Right atrium auricular region (tissue), 2 donors: ENCODE measurements around the gene MYO18B. TPM values are rescaled to one million over a fixed set of nuclear protein-coding genes. Genes with fewer than 3 reads are reported as not detected.

Source experiments
- DNase-seq: peaks from one replicate; pipeline ENCODE4 v3.0.0-alpha.2; 2019; ENCODE audit warnings: low spot score
- H3K27ac ChIP-seq, 2 donors: fragments of 200-600 bp; sonication (generic); 1 replicate in 1 of 2; 2 replicates in 1 of 2; pipeline ENCODE4 v1.5.1; 2016 to 2019
- H3K27me3 ChIP-seq, 2 donors: fragments of 200-600 bp; sonication (generic); one replicate each; pipeline versions ENCODE4 v1.5.1 to v1.6.0; 2017 to 2019
- H3K36me3 ChIP-seq: fragments of 200-600 bp; sonication (generic); one replicate; pipeline ENCODE4 v1.5.1; 2016
- H3K4me1 ChIP-seq, 2 donors: fragments of 200-600 bp; sonication (generic); one replicate each; pipeline versions ENCODE4 v1.5.1 to v1.6.0; 2017 to 2019
- H3K4me3 ChIP-seq, 2 donors: fragments of 200-600 bp; sonication (generic); 1 replicate in 1 of 2; 2 replicates in 1 of 2; pipeline ENCODE4 v1.5.1; 2017 to 2019; ENCODE audit warnings: mild to moderate bottlenecking in 1 of 2, moderate library complexity in 1 of 2
- H3K9me3 ChIP-seq, 2 donors: fragments of 200-600 bp; sonication (generic); one replicate each; pipeline ENCODE4 v1.5.1; 2019
- CTCF ChIP-seq, 2 donors: fragments of 200-600 bp; sonication (generic); IDR thresholded peaks; one replicate each; pipeline ENCODE4 v1.5.1; 2019; ENCODE audit warnings: antibody characterized with exemption in 2 of 2
- total RNA-seq, 2 donors: library from RNA; depleted of rRNA; stranded (reverse); fragments of >200 nt; gene quantifications; one replicate each; pipeline ENCODE4 v1.1.0, GENCODE V29; 2016

MYO18B gene
- total RNA-seq, 2 donors from 2014 or later: 119 to 247 TPM

- no peaks in the 10 kb centered on the region for H3K27me3 ChIP-seq
- peaks cover 96% of the 10 kb centered on the region for H3K36me3 ChIP-seq
- no peak overlapping the region for H3K27ac ChIP-seq
- no peaks in the 10 kb centered on the region for H3K4me1 ChIP-seq
- TF ChIP-seq CTCF (IDR thresholded peaks at IDR 0.05): no peak
- no peak for DNase-seq
- no peaks in the 10 kb centered on the region for H3K9me3 ChIP-seq
- H3K4me3 ChIP-seq: no peak overlapping the region
Observed at GRCh38 chr22:25900880-25901279, 158.9 kb downstream of the MYO18B start.

GRCh38 chr22:25902402-25902801 lies 160.4 kb downstream of the MYO18B start:
- Histone ChIP-seq H3K36me3 (peaks cover 98% of the 10 kb centered on the region), H3K9me3 (no peaks in the 10 kb centered on the region), H3K4me1 (no peaks in the 10 kb centered on the region), H3K27me3 (no peaks in the 10 kb centered on the region), H3K27ac (no peak overlapping the region), H3K4me3 (no peak overlapping the region)
- no peak for DNase-seq
- TF ChIP-seq CTCF (IDR thresholded peaks at IDR 0.05): no peak

DNA sequence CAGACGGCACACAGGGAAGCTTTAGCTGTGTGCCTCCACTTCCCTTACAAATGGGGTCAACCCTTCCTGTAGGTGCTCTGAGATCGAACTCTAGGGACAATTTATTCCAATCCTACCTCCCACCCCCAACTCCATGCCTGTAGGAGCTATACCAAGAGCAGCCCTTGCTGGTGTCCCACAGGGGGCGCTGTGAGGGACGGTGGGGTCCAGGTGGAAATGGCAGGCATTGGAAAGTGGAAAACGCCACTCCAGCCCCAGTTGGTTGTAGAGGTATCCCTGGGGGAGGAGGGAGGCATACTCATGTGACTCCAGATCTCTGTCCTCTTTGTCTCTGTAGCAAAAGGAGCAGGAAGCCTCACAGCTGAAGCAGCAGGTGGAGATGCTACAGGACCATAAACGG lies 161.3 kb downstream of the MYO18B start:
- TF ChIP-seq CTCF (IDR thresholded peaks at IDR 0.05): no peak
- Histone ChIP-seq H3K27ac (no peak overlapping the region), H3K27me3 (no peaks in the 10 kb centered on the region), H3K9me3 (no peaks in the 10 kb centered on the region), H3K4me3 (no peak overlapping the region), H3K4me1 (no peaks in the 10 kb centered on the region), H3K36me3 (peaks cover 98% of the 10 kb centered on the region)
- no peak for DNase-seq

DNA sequence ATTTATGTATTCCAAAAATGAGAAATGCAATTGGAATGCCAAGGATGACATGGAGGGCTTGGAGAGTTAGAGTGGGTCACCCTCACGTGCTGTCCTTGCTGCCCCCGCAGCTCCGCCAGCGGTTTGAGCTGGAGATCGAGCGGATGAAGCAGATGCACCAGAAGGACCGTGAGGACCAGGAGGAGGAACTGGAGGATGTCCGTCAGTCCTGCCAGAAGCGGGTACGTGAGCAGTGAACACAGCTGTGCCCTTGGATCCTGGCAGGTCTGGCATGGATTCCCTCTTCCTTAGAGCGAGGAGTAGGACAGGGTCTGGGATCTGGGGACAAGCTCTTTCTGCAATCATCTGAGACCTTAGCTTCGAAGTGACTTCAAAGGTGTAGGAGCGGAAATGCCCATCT lies 166.2 kb downstream of the MYO18B start:
- Histone ChIP-seq H3K27me3 (no peaks in the 10 kb centered on the region), H3K9me3 (no peaks in the 10 kb centered on the region), H3K4me3 (no peak overlapping the region), H3K4me1 (no peaks in the 10 kb centered on the region), H3K27ac (no peak overlapping the region), H3K36me3 (peaks cover 87% of the 10 kb centered on the region)
- no peak for DNase-seq
- TF ChIP-seq CTCF (IDR thresholded peaks at IDR 0.05): no peak

DNA sequence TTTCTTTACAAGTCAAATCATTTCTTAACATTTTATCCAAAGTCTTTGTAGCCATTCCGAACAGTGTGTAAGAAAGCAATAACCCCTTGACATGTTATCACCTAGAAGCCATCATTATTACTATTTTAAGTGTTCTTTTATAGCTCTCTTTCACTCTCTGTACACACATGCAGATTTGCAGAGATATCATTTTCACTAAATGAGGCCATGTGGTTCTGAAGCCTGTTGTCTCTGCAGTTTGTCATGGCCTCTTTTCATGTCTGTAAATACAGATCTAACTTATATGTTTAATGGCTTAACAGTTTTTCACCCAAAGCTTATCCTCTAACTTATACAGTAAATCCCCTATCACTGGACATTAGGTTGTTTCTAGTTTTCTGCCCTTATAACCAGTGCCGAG lies 166.8 kb downstream of the MYO18B start:
- H3K27ac ChIP-seq: no peak overlapping the region
- H3K36me3 ChIP-seq: peaks cover 82% of the 10 kb centered on the region

More for the DNA sequence above, 166.8 kb downstream of the MYO18B start:
- Histone ChIP-seq H3K4me3 (no peak overlapping the region), H3K9me3 (no peaks in the 10 kb centered on the region), H3K27me3 (no peaks in the 10 kb centered on the region), H3K4me1 (no peaks in the 10 kb centered on the region)
- DNase-seq: no peak
- TF ChIP-seq CTCF (IDR thresholded peaks at IDR 0.05): no peak
